Upper lobe of right lung (tissue), 1 donor: ENCODE results near the gene DAP. TPM values are rescaled to one million over a fixed set of nuclear protein-coding genes. Genes with fewer than 3 reads are reported as not detected.

Experiments
- ATAC-seq: fragments of 200-7000 bp; cut with Tn5 transposase; one replicate; pipeline ENCODE4 v1.9.1; 2020; ENCODE audit warnings: mild to moderate bottlenecking, moderate library complexity
- DNase-seq: peaks from one replicate; pipeline ENCODE4 v3.0.0-alpha.2; 2020
- H3K27ac ChIP-seq: fragments of 200-600 bp; one replicate; pipeline ENCODE4 v1.8.0; 2022
- H3K27me3 ChIP-seq: fragments of 200-600 bp; one replicate; pipeline ENCODE4 v1.8.0; 2022; ENCODE audit warnings: mild to moderate bottlenecking
- H3K36me3 ChIP-seq: fragments of 200-600 bp; one replicate; pipeline ENCODE4 v1.8.0; 2022
- H3K4me1 ChIP-seq: fragments of 200-600 bp; one replicate; pipeline ENCODE4 v1.8.0; 2022
- H3K4me3 ChIP-seq: fragments of 200-600 bp; one replicate; pipeline ENCODE4 v1.8.0; 2022; ENCODE audit warnings: mild to moderate bottlenecking
- H3K9me3 ChIP-seq: fragments of 200-600 bp; one replicate; pipeline ENCODE4 v1.8.0; 2022
- intact Hi-C: fragments of 100-400 bp; cut with DNase I; formaldehyde crosslinking; loops from one replicate; pipeline ENCODE4 v1.11.0; 2022
- total RNA-seq: library from RNA; stranded (reverse); fragmentation: NEBNext Ultra II Directional; extraction: Animal tissue kit (Norgen Biotek cat#: 25700); gene quantifications from one replicate; pipeline ENCODE4 v1.2.1, GENCODE V29; 2021
- TF ChIP-seq, protein P1 (sequence below): fragments of 200-600 bp; IDR thresholded peaks from one replicate; pipeline ENCODE4 v1.8.0; 2022; ENCODE audit warnings: antibody characterized with exemption
- donor health status: DM: no; HTN: yes; CAD: no; lungs with severe emphysema.

Gene DAP
- total RNA-seq, 1 donor from 2014 or later = 105 TPM

DNA sequence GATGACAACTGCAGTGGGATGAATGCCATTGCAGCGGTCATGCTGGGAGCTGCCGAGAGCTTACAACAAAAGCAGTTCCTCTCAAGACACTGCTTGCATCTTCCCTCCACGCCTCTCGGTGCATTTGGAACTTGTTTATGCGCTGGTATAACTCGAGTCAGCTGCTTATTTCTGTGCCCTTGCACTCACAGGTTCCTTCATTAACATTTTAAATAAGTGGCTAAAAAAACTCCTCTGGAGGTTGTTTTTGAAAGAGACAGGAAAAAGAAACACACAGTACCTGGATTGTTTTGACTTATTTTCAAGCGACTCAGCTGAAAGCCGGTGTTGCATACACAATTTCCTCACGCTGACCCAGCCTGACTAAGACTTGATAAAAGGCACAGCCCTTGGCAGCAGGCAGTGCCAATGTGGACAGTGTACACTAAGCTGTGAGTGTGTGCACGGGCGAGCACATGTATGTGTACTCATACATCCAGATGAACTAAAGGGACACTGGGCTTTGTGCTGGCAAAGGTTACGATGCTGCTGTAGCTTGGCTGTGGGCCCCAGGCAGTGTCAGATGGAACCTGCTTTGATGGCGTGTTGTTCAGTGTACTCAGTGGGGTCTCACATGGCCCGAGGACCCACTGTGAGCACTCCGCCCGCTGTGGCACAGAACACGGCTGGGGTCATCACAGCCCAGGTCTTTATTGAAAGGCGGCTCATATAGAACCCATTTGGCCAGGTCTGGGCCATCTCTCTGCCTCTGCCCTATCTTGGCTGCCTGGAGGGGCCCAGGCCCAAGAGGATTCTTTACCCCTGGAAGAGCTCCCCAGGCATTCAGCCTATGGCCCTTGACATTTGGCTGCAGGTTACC lies 104.8 kb downstream of the DAP start:
- Histone ChIP-seq H3K9me3 (no peaks in the 10 kb centered on the region), H3K4me1 (no peaks in the 10 kb centered on the region), H3K27ac (no peak overlapping the region), H3K36me3 (no peaks in the 10 kb centered on the region), H3K4me3 (no peak overlapping the region), H3K27me3 (no peaks in the 10 kb centered on the region)
- intact Hi-C loops = no loop called here
- ATAC-seq = no peak
- TF ChIP-seq, protein P1, sequence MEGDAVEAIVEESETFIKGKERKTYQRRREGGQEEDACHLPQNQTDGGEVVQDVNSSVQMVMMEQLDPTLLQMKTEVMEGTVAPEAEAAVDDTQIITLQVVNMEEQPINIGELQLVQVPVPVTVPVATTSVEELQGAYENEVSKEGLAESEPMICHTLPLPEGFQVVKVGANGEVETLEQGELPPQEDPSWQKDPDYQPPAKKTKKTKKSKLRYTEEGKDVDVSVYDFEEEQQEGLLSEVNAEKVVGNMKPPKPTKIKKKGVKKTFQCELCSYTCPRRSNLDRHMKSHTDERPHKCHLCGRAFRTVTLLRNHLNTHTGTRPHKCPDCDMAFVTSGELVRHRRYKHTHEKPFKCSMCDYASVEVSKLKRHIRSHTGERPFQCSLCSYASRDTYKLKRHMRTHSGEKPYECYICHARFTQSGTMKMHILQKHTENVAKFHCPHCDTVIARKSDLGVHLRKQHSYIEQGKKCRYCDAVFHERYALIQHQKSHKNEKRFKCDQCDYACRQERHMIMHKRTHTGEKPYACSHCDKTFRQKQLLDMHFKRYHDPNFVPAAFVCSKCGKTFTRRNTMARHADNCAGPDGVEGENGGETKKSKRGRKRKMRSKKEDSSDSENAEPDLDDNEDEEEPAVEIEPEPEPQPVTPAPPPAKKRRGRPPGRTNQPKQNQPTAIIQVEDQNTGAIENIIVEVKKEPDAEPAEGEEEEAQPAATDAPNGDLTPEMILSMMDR = no peak
- no peak for DNase-seq

GRCh38 chr5:10655161-10655971 lies 105.7 kb downstream of the DAP start:
- DNase-seq = no peak
- no peaks in the 10 kb centered on the region for H3K36me3 ChIP-seq
- H3K9me3 ChIP-seq = no peaks in the 10 kb centered on the region
- no peak for ATAC-seq
- no peak overlapping the region for H3K27ac ChIP-seq
- no peaks in the 10 kb centered on the region for H3K27me3 ChIP-seq
- no peak overlapping the region for H3K4me3 ChIP-seq
- TF ChIP-seq, protein P1 = no peak
- intact Hi-C loops = no loop called here
- H3K4me1 ChIP-seq = no peaks in the 10 kb centered on the region

DNA sequence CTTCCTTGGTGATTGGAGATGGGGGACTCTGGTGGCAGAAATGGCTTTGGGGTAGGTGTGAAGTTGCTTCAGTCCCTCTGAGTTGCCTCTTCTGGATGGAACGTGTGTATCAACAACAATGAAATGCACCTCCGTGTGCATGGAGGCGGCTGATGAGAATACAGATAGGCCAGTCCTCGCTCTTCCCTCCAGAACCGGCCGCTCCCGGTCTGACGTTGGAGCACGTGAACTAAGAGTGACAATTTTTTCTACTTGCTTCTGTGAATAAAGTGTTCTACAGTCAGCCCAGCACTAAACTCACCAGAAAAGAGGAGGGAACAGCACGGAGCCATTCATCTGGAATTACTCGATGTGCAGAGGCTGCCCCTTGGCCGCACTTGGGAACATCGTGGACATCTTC lies 106.5 kb downstream of the DAP start:
- Histone ChIP-seq H3K27me3 (no peaks in the 10 kb centered on the region), H3K36me3 (no peaks in the 10 kb centered on the region), H3K4me3 (no peak overlapping the region), H3K4me1 (no peaks in the 10 kb centered on the region), H3K9me3 (no peaks in the 10 kb centered on the region), H3K27ac (no peak overlapping the region)
- intact Hi-C loops = no loop called here
- DNase-seq = no peak
- TF ChIP-seq, protein P1 = no peak
- ATAC-seq = no peak

GRCh38 chr5:10653751-10654400 lies 107.2 kb downstream of the DAP start:
- H3K27me3 ChIP-seq = no peaks in the 10 kb centered on the region
- H3K4me3 ChIP-seq = no peak overlapping the region
- H3K27ac ChIP-seq = no peak overlapping the region
- H3K36me3 ChIP-seq = no peaks in the 10 kb centered on the region
- intact Hi-C loops = no loop called here
- H3K4me1 ChIP-seq = no peaks in the 10 kb centered on the region
- H3K9me3 ChIP-seq = no peaks in the 10 kb centered on the region
- ATAC-seq (no peak), DNase-seq (no peak)
- TF ChIP-seq, protein P1 = no peak

- no peak for DNase-seq
- TF ChIP-seq, protein P1 = no peak
- Histone ChIP-seq H3K36me3 (no peaks in the 10 kb centered on the region), H3K9me3 (no peaks in the 10 kb centered on the region), H3K4me1 (no peaks in the 10 kb centered on the region), H3K4me3 (no peak overlapping the region), H3K27ac (no peak overlapping the region), H3K27me3 (no peaks in the 10 kb centered on the region)
- intact Hi-C loops = no loop called here
- no peak for ATAC-seq
Measured at GRCh38 chr5:10653043-10653442, 108.0 kb downstream of the DAP start.
